GM18505 (cell line): ENCODE measurements around the gene DBNL.

Experiments
- ATAC-seq: cut with Tn5 transposase; IDR thresholded peaks from one replicate; pipeline ENCODE4 v1.9.1; 2021; ENCODE audit not compliant: unreplicated experiment
- POLR2A ChIP-seq: IDR thresholded peaks from 4 replicates; pipeline ENCODE4 v1.6.1; 2011; ENCODE audit warnings: borderline replicate concordance; ENCODE audit not compliant: insufficient read depth, insufficient read length; ENCODE audit errors: extremely low read depth

Gene DBNL

DNA sequence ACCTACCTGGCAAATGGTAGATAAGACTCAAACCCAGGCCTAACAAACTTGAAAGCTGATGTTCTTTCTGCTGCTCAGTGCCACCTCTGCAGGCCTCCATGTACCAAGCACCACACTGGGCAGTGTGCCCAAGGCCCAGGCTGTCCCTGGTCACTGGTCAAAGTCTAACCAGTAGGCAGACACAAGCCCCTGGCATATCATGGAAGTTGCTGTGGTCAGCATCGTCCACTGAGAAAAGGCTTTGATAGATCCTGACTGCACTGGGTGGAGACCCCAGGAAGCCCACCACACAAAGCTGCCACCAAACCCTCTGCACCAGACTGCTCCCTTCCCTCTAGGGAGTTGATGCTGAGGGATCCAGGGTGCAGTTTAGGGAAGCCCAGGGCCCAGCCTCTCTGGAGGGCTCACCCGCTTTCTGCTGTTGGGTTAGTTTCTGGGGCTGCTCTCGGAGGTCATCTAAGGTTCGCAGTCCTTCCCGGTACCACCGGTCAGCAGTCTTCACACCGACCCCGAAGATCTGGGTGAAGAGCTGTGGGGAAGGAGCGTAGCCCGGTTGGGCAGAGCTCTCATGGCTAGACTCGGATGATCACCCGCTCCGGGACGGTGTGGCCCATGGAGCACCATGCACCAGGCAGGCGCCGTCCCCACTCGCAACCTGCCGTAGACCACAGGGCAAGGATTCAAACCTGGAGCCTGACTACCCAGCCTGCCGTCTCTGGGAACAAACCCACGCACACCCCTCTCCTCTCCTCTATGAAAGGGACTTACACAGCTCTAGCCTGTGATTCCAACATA, 31.8 kb downstream of the DBNL start:
- no peak for ATAC-seq
- no peak for TF ChIP-seq POLR2A

GRCh38 chr7:44077061-44077460, 32.6 kb downstream of the DBNL start:
- TF ChIP-seq POLR2A: no peak
- no peak for ATAC-seq

- ATAC-seq: no peak
- no peak for TF ChIP-seq POLR2A
Measured at GRCh38 chr7:44077681-44078091, 33.2 kb downstream of the DBNL start.

- no peak for TF ChIP-seq POLR2A
- ATAC-seq: no peak
Measured at GRCh38 chr7:44078521-44078920, 34.0 kb downstream of the DBNL start.

DNA sequence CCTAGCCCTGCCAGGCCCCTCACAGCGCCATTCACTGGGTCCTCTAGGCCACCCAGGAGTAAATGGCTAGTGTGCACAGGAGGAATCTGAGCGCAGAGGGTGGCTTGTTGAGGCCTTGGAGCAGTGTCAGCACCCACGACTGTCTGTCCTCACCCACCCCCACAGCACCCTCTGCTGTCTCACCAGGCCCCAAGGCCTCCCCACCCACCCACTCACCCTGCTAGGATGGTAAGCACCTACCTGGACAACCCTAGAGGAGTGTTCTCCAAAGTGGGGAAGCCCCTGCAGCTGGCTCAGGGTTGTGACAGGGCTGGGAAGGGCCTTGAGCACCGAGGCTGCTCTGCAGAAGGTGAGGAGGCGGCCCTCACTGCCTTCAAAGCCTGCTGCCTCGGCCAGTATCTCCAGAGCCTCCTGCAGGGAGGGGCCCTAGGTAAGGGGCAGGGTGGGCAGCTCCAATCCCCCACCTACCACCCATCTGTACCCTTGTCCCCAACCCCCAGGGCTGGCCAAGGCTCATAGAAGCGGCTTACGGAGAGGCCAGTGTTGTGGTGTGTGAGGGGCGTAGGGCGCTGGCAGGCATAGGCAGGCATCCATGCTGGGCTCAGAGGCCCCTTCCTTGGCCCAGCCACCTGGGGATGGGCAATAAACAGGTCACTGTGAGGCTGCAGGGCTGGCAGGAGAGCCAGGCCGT, 35.0 kb downstream of the DBNL start:
- no peak for TF ChIP-seq POLR2A

GRCh38 chr7:44080118-44080517, 35.6 kb downstream of the DBNL start:
- TF ChIP-seq POLR2A: no peak
- ATAC-seq: no peak

More for the DNA sequence above, 35.0 kb downstream of the DBNL start:
- no peak for ATAC-seq

DNA sequence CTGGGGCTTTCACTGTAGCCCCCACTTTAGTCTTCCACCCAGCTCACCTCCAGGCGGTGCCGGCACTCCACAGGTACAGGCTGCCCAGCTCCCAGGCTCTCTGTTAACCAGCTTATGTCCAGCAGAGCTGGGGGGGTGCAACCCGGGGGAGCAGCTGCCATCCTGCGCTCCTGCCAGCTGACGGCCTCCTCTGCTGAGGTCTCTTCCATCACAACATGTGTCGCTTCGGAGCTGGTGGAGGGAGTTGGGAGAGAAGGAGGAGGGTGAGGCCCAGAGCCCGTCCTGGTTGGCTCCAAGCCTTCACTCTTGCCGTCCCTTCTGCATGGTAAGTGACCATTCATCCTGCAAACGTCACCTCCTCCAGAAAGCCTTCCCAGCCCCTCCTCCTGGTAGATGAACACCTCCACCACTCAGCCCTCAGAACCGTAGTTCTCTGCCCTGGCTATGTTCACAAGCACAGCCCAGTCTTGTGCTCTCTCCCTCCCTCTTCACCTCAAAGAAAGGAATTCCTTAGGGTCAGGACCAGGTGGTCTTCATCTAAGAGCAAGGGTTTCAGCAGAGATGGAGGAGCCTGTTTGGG, 36.3 kb downstream of the DBNL start:
- TF ChIP-seq POLR2A: no peak
- ATAC-seq: no peak

- ATAC-seq: no peak
- TF ChIP-seq POLR2A: no peak
Measured at GRCh38 chr7:44081266-44081748, 36.8 kb downstream of the DBNL start.

- peak; percentile 56 for TF ChIP-seq POLR2A
- peak; percentile 89 for ATAC-seq
Measured at GRCh38 chr7:44082541-44083207, 38.2 kb downstream of the DBNL start.

- ATAC-seq: no peak
- no peak for TF ChIP-seq POLR2A
Measured at GRCh38 chr7:44083796-44084195, 39.3 kb downstream of the DBNL start.

- ATAC-seq: no peak
- no peak for TF ChIP-seq POLR2A
Measured at GRCh38 chr7:44084701-44085100, 40.2 kb downstream of the DBNL start.

DNA sequence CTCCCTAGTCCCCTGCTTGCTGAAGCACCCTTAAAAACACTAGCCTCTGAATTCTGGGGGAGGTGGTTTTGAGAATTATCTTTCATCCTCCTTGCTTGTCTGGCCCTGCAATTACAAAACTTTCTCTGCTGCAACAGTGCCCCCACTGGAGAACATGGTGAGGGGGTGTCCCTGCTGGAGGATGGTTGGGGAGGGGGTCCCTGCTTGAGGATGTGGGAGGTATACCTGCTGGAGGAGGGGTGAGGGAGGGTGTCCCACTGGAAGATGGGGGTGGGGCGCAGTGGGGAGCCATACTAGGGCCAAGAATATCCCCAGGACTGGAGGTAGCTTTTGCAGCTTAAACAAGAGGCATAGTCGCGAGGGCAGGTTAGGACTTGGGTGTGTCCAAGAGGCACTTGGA, 41.0 kb downstream of the DBNL start:
- no peak for TF ChIP-seq POLR2A
- ATAC-seq: no peak

DNA sequence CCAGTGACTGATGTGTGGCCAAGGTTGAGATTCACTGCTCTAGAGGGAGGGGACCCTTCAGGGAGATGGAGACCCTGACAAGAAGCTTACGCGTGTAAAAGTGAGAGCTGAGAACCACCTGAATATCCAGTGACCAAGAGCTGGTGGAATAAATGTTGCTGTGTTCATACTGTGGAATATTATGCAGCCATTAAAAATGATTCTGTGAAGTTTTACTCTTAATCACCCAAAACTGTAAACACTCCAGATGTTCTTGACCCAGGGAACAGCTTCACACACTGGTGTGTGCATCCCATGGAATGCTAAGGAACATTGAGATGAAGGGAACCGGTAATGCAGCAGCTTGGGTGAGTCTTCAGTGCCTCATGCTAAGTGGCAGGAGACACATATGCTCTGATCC, 42.1 kb downstream of the DBNL start:
- ATAC-seq: no peak
- no peak for TF ChIP-seq POLR2A
